ENCODE measurements around the gene EMD. TPM values are rescaled to one million over a fixed set of nuclear protein-coding genes. Genes with fewer than 3 reads are reported as not detected.

The EMD gene
- total and polyA plus RNA-seq, 2 donors (not counting 1 experiment from before 2014, with no cell fraction given), result 81.7 to 132 TPM

GRCh38 chrX:154349979-154350378 lies 29.1 kb upstream of the EMD start:
- intact Hi-C loops (cut with micrococcal nuclease), result no loop called here
- Mint-ChIP-seq H3K27me3 (no peaks in the 10 kb centered on the region), H3K4me1 (peaks cover 35% of the 10 kb centered on the region), H3K4me3 (no peak overlapping the region), H3K27ac (peak overlapping the region; percentile 56), H3K9me3 (ENCODE audit: insufficient read depth) (no peaks in the 10 kb centered on the region)
- peaks cover 41 to 63% of the 10 kb centered on the region in 2 donors for H3K4me1 ChIP-seq (ENCODE audit: control insufficient read depth in 2 of 2, insufficient read depth in 2 of 2, low read length in 2 of 2)
- no peak overlapping the region for H2AFZ ChIP-seq (ENCODE audit: insufficient read depth, low read depth, low read length, poor library complexity, severe bottlenecking)
- H3K79me2 ChIP-seq (ENCODE audit: control insufficient read depth, insufficient read depth, low read length), result no peaks in the 10 kb centered on the region
- H4K20me1 ChIP-seq (ENCODE audit: control insufficient read depth, insufficient read depth, low read length, poor library complexity, severe bottlenecking), result peaks cover 1% of the 10 kb centered on the region
- H3K27me3 ChIP-seq (replicated peaks in 1 of 4; ENCODE audit: control extremely low read depth in 1 of 4, control insufficient read depth in 3 of 4, insufficient read depth in 4 of 4, low read length in 3 of 4), result no peaks in the 10 kb centered on the region
- 91% methylated on average over 15 of the region's 15 CpGs for WGBS (ENCODE audit: insufficient coverage)
- peak overlapping the region; percentile 67 for H3K4me2 ChIP-seq (replicated peaks; ENCODE audit: low read depth, low read length, poor library complexity, severe bottlenecking)
- DNase-seq (no peak), ATAC-seq (ENCODE audit: low read depth) (no peak)
- H3K27ac ChIP-seq (ENCODE audit: low read length in 2 of 2), result peak overlapping the region in 1 of 2 donors; percentile 19
- peaks cover 0 to 4% (median 0%) of the 10 kb centered on the region in 3 donors for H3K9me3 ChIP-seq (ENCODE audit: control extremely low read depth in 1 of 3, control insufficient read depth in 2 of 3, insufficient read depth in 1 of 3, low read length in 2 of 3)
- peaks cover 0 to 65% of the 10 kb centered on the region in 2 experiments for H3K36me3 ChIP-seq (replicated peaks in 1 of 2; ENCODE audit: control extremely low read depth in 1 of 2, control insufficient read depth in 1 of 2, extremely low read depth in 1 of 2, insufficient read depth in 2 of 2, low read length in 1 of 2)
- no peak overlapping the region for H3K9ac ChIP-seq (ENCODE audit: low read length)
- POLR2A ChIA-PET, result interaction anchor here (0.6 kb wide), 1 partner anchor 29 kb away, joined by 5 read pairs; no protein-coding TSS in a partner anchor
- CTCF ChIA-PET, result no interaction called here
- no peak overlapping the region for H3K4me3 ChIP-seq (ENCODE audit: control extremely low read depth in 1 of 5, extremely low read depth in 1 of 5, insufficient read depth in 1 of 5, low read depth in 2 of 5, low read length in 4 of 5)
- TF ChIP-seq CTCF (IDR thresholded peaks at IDR 0.05) (no peak), EZH2 (IDR thresholded peaks at IDR 0.05; ENCODE audit: borderline replicate concordance, insufficient read depth, low read depth, low read length, poor library complexity, severe bottlenecking) (no peak)

- Mint-ChIP-seq H3K4me3 (peak overlapping the region; percentile 26), H3K27ac (peak overlapping the region; percentile 85), H3K27me3 (no peaks in the 10 kb centered on the region), H3K9me3 (ENCODE audit: insufficient read depth) (no peaks in the 10 kb centered on the region), H3K4me1 (peaks cover 35% of the 10 kb centered on the region)
- ATAC-seq (ENCODE audit: low read depth) (no peak), DNase-seq (no peak)
- peaks cover 41 to 63% of the 10 kb centered on the region in 2 donors for H3K4me1 ChIP-seq (ENCODE audit: control insufficient read depth in 2 of 2, insufficient read depth in 2 of 2, low read length in 2 of 2)
- peaks cover 0 to 4% (median 0%) of the 10 kb centered on the region in 3 donors for H3K9me3 ChIP-seq (ENCODE audit: control extremely low read depth in 1 of 3, control insufficient read depth in 2 of 3, insufficient read depth in 1 of 3, low read length in 2 of 3)
- intact Hi-C loops (cut with micrococcal nuclease), result no loop called here
- CTCF ChIA-PET, result no interaction called here
- H4K20me1 ChIP-seq (ENCODE audit: control insufficient read depth, insufficient read depth, low read length, poor library complexity, severe bottlenecking), result peaks cover 7% of the 10 kb centered on the region
- POLR2A ChIA-PET, result interaction anchor here (0.7 kb wide), 1 partner anchor 19 kb away, joined by 3 read pairs; no protein-coding TSS in a partner anchor
- WGBS (ENCODE audit: insufficient coverage), result 78% methylated on average over 13 of the region's 19 CpGs
- H3K27ac ChIP-seq (ENCODE audit: low read length in 2 of 2), result peak overlapping the region; percentile 57
- peak overlapping the region in 2 of 5 experiments; percentile 9 for H3K4me3 ChIP-seq (ENCODE audit: control extremely low read depth in 1 of 5, extremely low read depth in 1 of 5, insufficient read depth in 1 of 5, low read depth in 2 of 5, low read length in 4 of 5)
- no peak overlapping the region for H3K9ac ChIP-seq (ENCODE audit: low read length)
- H3K36me3 ChIP-seq (replicated peaks in 1 of 2; ENCODE audit: control extremely low read depth in 1 of 2, control insufficient read depth in 1 of 2, extremely low read depth in 1 of 2, insufficient read depth in 2 of 2, low read length in 1 of 2), result peaks cover 0 to 72% of the 10 kb centered on the region in 2 experiments
- peak overlapping the region; percentile 67 for H3K4me2 ChIP-seq (replicated peaks; ENCODE audit: low read depth, low read length, poor library complexity, severe bottlenecking)
- TF ChIP-seq EZH2 (IDR thresholded peaks at IDR 0.05; ENCODE audit: borderline replicate concordance, insufficient read depth, low read depth, low read length, poor library complexity, severe bottlenecking) (no peak), CTCF (IDR thresholded peaks at IDR 0.05) (no peak)
- H3K27me3 ChIP-seq (replicated peaks in 1 of 4; ENCODE audit: control extremely low read depth in 1 of 4, control insufficient read depth in 3 of 4, insufficient read depth in 4 of 4, low read length in 3 of 4), result no peaks in the 10 kb centered on the region
- H3K79me2 ChIP-seq (ENCODE audit: control insufficient read depth, insufficient read depth, low read length), result no peaks in the 10 kb centered on the region
- no peak overlapping the region for H2AFZ ChIP-seq (ENCODE audit: insufficient read depth, low read depth, low read length, poor library complexity, severe bottlenecking)
Measured at GRCh38 chrX:154350429-154351182, 28.5 kb upstream of the EMD start.

Measured in B cell (primary cell).